GM10266 (cell line): ENCODE results near the gene OTOGL.

Source experiments
- DNase-seq: peaks from one replicate; pipeline ENCODE4 v3.0.0; 2012; ENCODE audit errors: extremely low spot score
- CTCF ChIP-seq: IDR thresholded peaks from 2 replicates; pipeline ENCODE4 v1.5.1; 2012; ENCODE audit warnings: mild to moderate bottlenecking, low read depth; ENCODE audit not compliant: control insufficient read depth, insufficient read depth; ENCODE audit errors: missing control alignments

OTOGL gene

DNA sequence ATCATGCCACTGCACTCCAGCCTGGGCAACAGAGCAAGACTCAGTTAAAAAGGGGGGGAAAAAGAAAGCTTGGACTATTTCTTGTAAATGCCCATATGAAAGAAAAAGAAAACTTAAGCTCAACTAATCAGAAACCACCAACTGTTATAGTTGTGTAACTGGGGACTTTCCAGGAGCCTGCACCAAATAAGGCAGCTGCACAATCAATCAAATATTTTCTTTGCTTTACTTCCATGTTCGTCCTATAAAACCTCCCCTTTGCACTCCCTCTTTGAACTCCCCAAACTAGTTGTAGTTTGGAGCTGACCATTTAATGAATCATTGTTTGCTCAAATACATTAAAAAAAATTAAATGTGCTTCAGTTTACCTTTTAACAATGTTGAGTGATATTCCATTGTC, 54.9 kb downstream of the OTOGL start:
- no peak for TF ChIP-seq CTCF
- no peak for DNase-seq

DNA sequence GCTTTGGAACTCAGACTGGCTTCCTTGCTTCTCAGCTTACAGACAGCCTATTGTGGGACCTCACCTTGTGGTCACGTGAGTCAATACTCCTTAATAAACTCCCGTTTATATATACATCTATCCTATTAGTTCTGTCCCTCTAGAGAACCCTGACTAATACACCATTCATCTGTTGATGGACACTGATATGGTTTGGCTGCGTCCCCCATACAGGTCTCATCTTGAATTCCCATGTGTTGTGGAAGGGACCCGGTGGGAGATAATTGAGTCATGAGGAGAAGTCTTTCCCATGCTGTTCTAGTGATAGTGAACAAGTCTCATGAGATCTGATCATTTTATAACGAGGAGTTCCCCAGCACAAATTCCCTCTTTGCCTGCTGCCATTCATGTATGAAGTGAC, 57.0 kb downstream of the OTOGL start:
- no peak for DNase-seq
- TF ChIP-seq CTCF: no peak

DNA sequence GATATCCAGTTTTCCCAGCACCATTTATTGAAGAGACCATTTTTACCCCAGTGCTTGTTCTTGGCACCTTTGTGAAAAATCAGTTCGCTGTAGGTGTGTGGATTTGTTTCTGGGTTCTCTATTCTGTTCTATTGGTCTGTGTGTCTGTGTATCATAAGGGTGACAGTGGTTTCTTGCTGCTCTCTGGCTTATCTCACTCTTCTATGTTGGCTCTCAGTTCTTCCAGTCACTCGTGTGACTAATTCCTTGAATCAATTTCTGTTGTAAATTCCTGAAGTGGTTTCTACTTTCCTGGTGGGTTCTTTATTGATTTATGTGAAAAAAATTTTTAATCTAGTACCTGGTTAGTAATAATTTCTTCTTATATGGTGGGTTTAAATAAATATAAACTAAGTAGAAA, 58.3 kb downstream of the OTOGL start:
- DNase-seq: no peak

GRCh38 chr12:80161612-80162011, 62.3 kb downstream of the OTOGL start:
- no peak for TF ChIP-seq CTCF
- no peak for DNase-seq

More for the DNA sequence above, 58.3 kb downstream of the OTOGL start:
- TF ChIP-seq CTCF: no peak

DNA sequence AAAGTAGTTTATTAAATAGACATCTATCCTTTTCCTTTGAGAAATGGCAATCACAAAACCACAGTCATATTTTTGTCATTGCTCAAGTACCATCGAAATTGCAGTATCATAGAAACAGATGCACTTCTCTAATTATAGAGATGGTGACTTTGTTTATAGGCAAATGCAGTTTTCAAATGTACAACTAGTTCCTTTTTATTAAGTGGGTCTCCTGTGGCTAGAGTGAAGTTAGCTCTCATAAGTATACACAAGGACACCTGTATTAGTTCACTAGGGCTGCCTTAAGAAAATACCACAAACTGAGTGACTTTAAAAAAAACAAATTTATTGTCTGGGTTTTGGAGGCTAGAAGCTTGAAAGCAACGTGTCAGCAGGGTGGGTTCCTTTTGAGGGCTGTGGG, 62.8 kb downstream of the OTOGL start:
- TF ChIP-seq CTCF: no peak
- no peak for DNase-seq

- no peak for TF ChIP-seq CTCF
- no peak for DNase-seq
Measured at GRCh38 chr12:80165746-80166145, 66.4 kb downstream of the OTOGL start.

GRCh38 chr12:80166751-80167150, 67.4 kb downstream of the OTOGL start:
- DNase-seq: no peak
- TF ChIP-seq CTCF: no peak
